K562 (cell line): ENCODE data around the gene CREB5. TPM values are rescaled to one million over a fixed set of nuclear protein-coding genes. Genes with fewer than 3 reads are reported as not detected.

Experiments used
- ATAC-seq: fragments of 200-7000 bp; cut with Tn5 transposase; 3 replicates; pipeline ENCODE4 v1.9.1; 2020; ENCODE audit warnings: moderate library complexity
- BruUV-seq: library from RNA; stranded (reverse); fragments of 400-500 nt; replicated peaks from 2 replicates; lab custom pipeline; 2021; lab: Mats Ljungman, UMichigan
- CTCF ChIA-PET: fragments of 300-600 bp; formaldehyde crosslinking; extraction: SDS; loops from one replicate; lab custom pipeline; 2021; ENCODE audit warnings: low intra/inter-chr PET ratio; lab: Yijun Ruan, JAX
- POLR2A ChIA-PET: fragments of 300-600, 350-650 bp; sonication (Branson Sonifier 250); formaldehyde crosslinking; extraction: SDS; loops from one replicate; lab custom pipeline; 2021; ENCODE audit warnings: antibody characterized with exemption, inconsistent platforms; lab: Yijun Ruan, JAX
- DNase-seq, 4 experiments: peaks; one replicate each; pipeline versions ENCODE4 v3.0.0 to v3.0.0-alpha.2; 2011 to 2018; ENCODE audit warnings: low spot score in 3 of 4, mixed read lengths in 3 of 4; ENCODE audit errors: extremely low read depth in 1 of 4
- FAIRE-seq: peaks from 2 replicates; lab custom pipeline; 2011; peaks lifted over from hg19 to GRCh38; lab: Jason Lieb, UNC
- H2AFZ ChIP-seq: 2 replicates; pipeline ENCODE4 v1.6.0; 2011; ENCODE audit warnings: low read depth, low read length, control low read depth, inconsistent platforms
- H3K27ac ChIP-seq: fragments of 200-600 bp; 3 replicates; pipeline ENCODE4 v1.8.0; 2011; ENCODE audit warnings: low read depth, mild to moderate bottlenecking, control low read depth, inconsistent platforms, low read length, moderate library complexity, mixed read lengths; ENCODE audit errors: extremely low read depth
- H3K27me3 ChIP-seq, 2 experiments: fragments of 300-600 bp in 1 of 2; 2 replicates in 1 of 2; 3 replicates in 1 of 2; pipeline versions ENCODE4 v1.6.0 to v1.8.0; 2011; ENCODE audit warnings: inconsistent platforms in 2 of 2, low read length in 2 of 2, mild to moderate bottlenecking in 1 of 2, mixed read lengths in 1 of 2, moderate library complexity in 1 of 2; ENCODE audit not compliant: control insufficient read depth in 2 of 2, insufficient read depth in 2 of 2
- H3K36me3 ChIP-seq: fragments of 300-600 bp; 3 replicates; pipeline ENCODE4 v1.8.0; 2011; ENCODE audit warnings: mild to moderate bottlenecking, low read length, inconsistent platforms; ENCODE audit not compliant: control insufficient read depth, insufficient read depth
- H3K4me1 ChIP-seq, 2 experiments: fragments of 200-600 bp in 1 of 2; replicated peaks in 1 of 2; 2 replicates in 1 of 2; 3 replicates in 1 of 2; pipeline versions ENCODE4 v1.5.1 to v1.8.0; 2011; ENCODE audit warnings: inconsistent platforms in 2 of 2, low read length in 2 of 2, mild to moderate bottlenecking in 1 of 2, mixed read lengths in 1 of 2, moderate library complexity in 1 of 2; ENCODE audit not compliant: control insufficient read depth in 2 of 2, insufficient read depth in 2 of 2
- H3K4me2 ChIP-seq: 2 replicates; pipeline ENCODE4 v1.6.1; 2011; ENCODE audit warnings: low read length, control low read depth, inconsistent platforms, mixed read lengths; ENCODE audit not compliant: insufficient read depth
- H3K4me3 ChIP-seq: fragments of 200-600 bp; sonication (generic), shearing (Covaris generic); 2 replicates; pipeline ENCODE4 v1.5.1; 2016; ENCODE audit warnings: control low read depth, inconsistent platforms
- H3K79me2 ChIP-seq: fragments of 200-600 bp; 3 replicates; pipeline ENCODE4 v1.8.0; 2011; ENCODE audit warnings: low read length, inconsistent platforms; ENCODE audit not compliant: control insufficient read depth, insufficient read depth
- H3K9ac ChIP-seq, 2 experiments: 2 replicates each; pipeline versions ENCODE4 v1.6.0 to v1.6.1; 2011; ENCODE audit warnings: low read depth in 2 of 2, low read length in 2 of 2, control low read depth in 1 of 2, inconsistent platforms in 1 of 2, mild to moderate bottlenecking in 1 of 2, mixed read lengths in 1 of 2; ENCODE audit not compliant: insufficient read depth in 1 of 2
- H3K9me1 ChIP-seq: one replicate; pipeline ENCODE4 v1.6.0; 2011; ENCODE audit warnings: inconsistent platforms, mild to moderate bottlenecking, low read length, moderate library complexity; ENCODE audit not compliant: control insufficient read depth, insufficient read depth
- H3K9me3 ChIP-seq: replicated peaks from 2 replicates; pipeline ENCODE4 v1.5.1; 2011; ENCODE audit warnings: low read depth, low read length, inconsistent platforms; ENCODE audit not compliant: control insufficient read depth, insufficient read depth
- H4K20me1 ChIP-seq: replicated peaks from 2 replicates; pipeline ENCODE4 v1.6.1; 2011; ENCODE audit warnings: low read length, inconsistent platforms, mixed read lengths; ENCODE audit not compliant: control insufficient read depth, insufficient read depth
- ATF3 ChIP-seq, 2 experiments: fragments of 450-650 bp in 1 of 2; sonication (generic) in 1 of 2; formaldehyde crosslinking in 1 of 2; IDR thresholded peaks in 1 of 2; conservative IDR thresholded peaks in 1 of 2; 2 replicates each; pipeline versions ENCODE4 v1.6.1 to v1.8.1; 2016 to 2023; ENCODE audit warnings: mild to moderate bottlenecking in 2 of 2, moderate library complexity in 2 of 2, inconsistent platforms in 1 of 2, missing genetic modification reagents in 1 of 2
- CTCF ChIP-seq, 3 experiments: IDR thresholded peaks in 2 of 3; conservative IDR thresholded peaks in 1 of 3; 2 replicates each; pipeline ENCODE4 v1.5.1; 2011 to 2012; ENCODE audit warnings: low read length in 3 of 3, mild to moderate bottlenecking in 3 of 3, control low read depth in 2 of 3, improper control_type of control experiment in 1 of 3, inconsistent platforms in 1 of 3, low read depth in 1 of 3, mixed read lengths in 1 of 3, moderate library complexity in 1 of 3; ENCODE audit not compliant: insufficient read depth in 2 of 3
- NELFE ChIP-seq: IDR thresholded peaks from 2 replicates; pipeline ENCODE4 v1.6.1; 2011; ENCODE audit warnings: mild to moderate bottlenecking; ENCODE audit not compliant: insufficient read depth, insufficient read length
- STAT6 ChIP-seq: sonication (generic); formaldehyde crosslinking; IDR thresholded peaks from 2 replicates; pipeline ENCODE4 v1.8.1; 2023; ENCODE audit warnings: mild to moderate bottlenecking, missing genetic modification reagents
- WGBS: fragments of 100-300 bp; shearing (Covaris generic); methylation state at CpG from one replicate; pipeline ENCODE4 v1.1.6; 2016; ENCODE audit warnings: low coverage, mixed read lengths; ENCODE audit not compliant: insufficient coverage; ENCODE audit errors: missing lambda C conversion rate; 5-methylcytosine and 5-hydroxymethylcytosine counted together
- in situ Hi-C: fragments of 300-500 bp; cut with MboI; formaldehyde crosslinking; loops from 4 replicates; pipeline ENCODE4 v1.15.0; 2018; ENCODE audit warnings: inconsistent platforms, mixed read lengths
- intact Hi-C: fragments of 100-400 bp; cut with micrococcal nuclease; formaldehyde crosslinking; loops from 2 replicates; pipeline ENCODE4 v1.14.2; 2022
- polyA plus RNA-seq, 8 experiments: library from polyadenylated mRNA; depleted of rRNA in 4 of 8; stranded (reverse) in 5 of 8; unstranded in 3 of 8; fragments of >200 nt; fragmentation: Nextera tagmentation in 2 of 8; fragmentation: Illumina TruSeq in 1 of 8; extraction: Ambion mirVana in 2 of 8; extraction: Trizol in 1 of 8; gene quantifications; 2 replicates each; pipeline versions ENCODE4 v1.2.1 to v1.2.3, GENCODE V29; 2011 to 2014; ENCODE audit warnings: inconsistent platforms in 1 of 8, missing spikeins in 1 of 8
- total RNA-seq, 7 experiments: library from RNA; depleted of rRNA in 6 of 7; stranded (reverse); fragments of >200 nt in 6 of 7; fragmentation: Illumina TruSeq in 2 of 7; extraction: Trizol in 2 of 7; gene quantifications; 2 replicates each; pipeline versions ENCODE4 v1.2.1 to v1.2.3, GENCODE V29; 2011 to 2021; ENCODE audit warnings: low replicate concordance in 1 of 7

The CREB5 gene
- total and polyA plus RNA-seq, 9 of the 15 experiments (the other 6 are each of a cell fraction or from before 2014, with no cell fraction given), result 0.33 to 6.4 (median 1.8) TPM

GRCh38 chr7:28613262-28613661 lies 200.9 kb downstream of the CREB5 start:
- Histone ChIP-seq H4K20me1 (no peaks in the 10 kb centered on the region; the same call in 1 of the 2 replicates), H3K9me1 (no peaks in the 10 kb centered on the region), H3K9ac (no peak overlapping the region), H2AFZ (no peak overlapping the region), H3K9me3 (no peaks in the 10 kb centered on the region), H3K79me2 (no peaks in the 10 kb centered on the region), H3K4me3 (no peak overlapping the region), H3K4me1 (no peaks in the 10 kb centered on the region), H3K4me2 (no peak overlapping the region), H3K36me3 (no peaks in the 10 kb centered on the region), H3K27ac (no peak overlapping the region), H3K27me3 (no peaks in the 10 kb centered on the region)
- POLR2A ChIA-PET, result no interaction called here
- ATAC-seq (no peak), DNase-seq (no peak), FAIRE-seq (no peak)
- WGBS, result under 1% methylated on average over 6 of the region's 6 CpGs
- BruUV-seq, result no TSS peak
- CTCF ChIA-PET, result no interaction called here
- intact Hi-C loops, result no loop called here
- in situ Hi-C loops, result no loop called here
- TF ChIP-seq ATF3 (IDR thresholded peaks at IDR 0.05), result peak; percentile 26; the same call in 1 of the 2 replicates
- no peak for TF ChIP-seq ATF3 (CRISPR knock-in tag; conservative IDR thresholded peaks at IDR 0.05)
- no peak for TF ChIP-seq NELFE

- no peaks in the 10 kb centered on the region for H3K79me2 ChIP-seq
- BruUV-seq, result no TSS peak
- no peak overlapping the region for H3K4me2 ChIP-seq
- FAIRE-seq (no peak), ATAC-seq (no peak), DNase-seq (peak in 1 of 4 experiments; percentile 7)
- CTCF ChIA-PET, result interaction anchor here (1.2 kb wide), 1 partner anchor 239 kb away, joined by 4 read pairs; no protein-coding TSS in a partner anchor
- no peaks in the 10 kb centered on the region for H3K27me3 ChIP-seq
- no peaks in the 10 kb centered on the region for H3K9me3 ChIP-seq
- no peak overlapping the region for H3K9ac ChIP-seq
- 5% methylated on average over 4 of the region's 4 CpGs for WGBS
- intact Hi-C loops, result loop anchor here (5.0 kb wide), 1 partner anchor 237 kb away; no protein-coding TSS in a partner anchor
- in situ Hi-C loops, result no loop called here
- H4K20me1 ChIP-seq, result no peaks in the 10 kb centered on the region; the same call in 1 of the 2 replicates
- no peak overlapping the region for H3K27ac ChIP-seq
- H2AFZ ChIP-seq, result no peak overlapping the region
- no peaks in the 10 kb centered on the region for H3K9me1 ChIP-seq
- H3K36me3 ChIP-seq, result no peaks in the 10 kb centered on the region
- TF ChIP-seq CTCF (IDR thresholded peaks at IDR 0.05 in 2 of 3, conservative IDR thresholded peaks at IDR 0.05 in 1 of 3; ENCODE audit: insufficient read depth in 2 of 3, low read depth in 1 of 3, low read length in 3 of 3) (0 out of 6 replicates have a peak, but pooled peaks of 1 of the 3 experiments have one; percentile 11), STAT6 (CRISPR knock-in tag) (no peak)
- H3K4me1 ChIP-seq, result no peaks in the 10 kb centered on the region
- POLR2A ChIA-PET, result no interaction called here
- H3K4me3 ChIP-seq, result no peak overlapping the region
Observed at GRCh38 chr7:28615091-28615490, 202.8 kb downstream of the CREB5 start.
